IMR-90 (cell line): ENCODE results near the gene FBXO15. TPM values are rescaled to one million over a fixed set of nuclear protein-coding genes. Genes with fewer than 3 reads are reported as not detected.

ENCODE experiments used
- ATAC-seq: fragments of 200-7000 bp; cut with Tn5 transposase; 2 replicates; pipeline ENCODE4 v1.9.1; 2020; ENCODE audit warnings: low read depth, mild to moderate bottlenecking, moderate library complexity
- BruUV-seq: library from RNA; stranded (reverse); fragments of 400-500 nt; replicated peaks from 2 replicates; lab custom pipeline; 2021; lab: Mats Ljungman, UMichigan
- CTCF ChIA-PET: fragments of 300-600 bp; formaldehyde crosslinking; extraction: SDS; loops from one replicate; lab custom pipeline; 2021; ENCODE audit warnings: antibody characterized with exemption; lab: Yijun Ruan, JAX
- POLR2A ChIA-PET: fragments of 300-600 bp; sonication (Branson Sonifier 250); formaldehyde crosslinking; loops from one replicate; lab custom pipeline; 2022; ENCODE audit warnings: antibody characterized with exemption; ENCODE audit not compliant: unreplicated experiment; lab: Charles Lee
- DNase-seq: peaks from one replicate; pipeline ENCODE4 v3.0.0; 2013
- H2AFZ ChIP-seq: replicated peaks from 2 replicates; pipeline ENCODE3; 2013; ENCODE audit warnings: low read length, mild to moderate bottlenecking; ENCODE audit not compliant: poor library complexity
- H2AK5ac ChIP-seq: 2 replicates; pipeline ENCODE4 v1.6.1; 2013; ENCODE audit warnings: low read depth, low read length, inconsistent platforms
- H2AK9ac ChIP-seq: replicated peaks from 2 replicates; pipeline ENCODE3; 2013; ENCODE audit warnings: mild to moderate bottlenecking, low read depth, low read length, moderate library complexity; ENCODE audit not compliant: poor library complexity
- H2BK120ac ChIP-seq: 2 replicates; pipeline ENCODE4 v1.6.1; 2013; ENCODE audit warnings: low read depth, low read length, inconsistent platforms
- H2BK15ac ChIP-seq: 3 replicates; pipeline ENCODE4 v1.6.1; 2013; ENCODE audit warnings: low read depth, low read length, inconsistent platforms
- H2BK20ac ChIP-seq: 2 replicates; pipeline ENCODE4 v1.6.1; 2013; ENCODE audit warnings: low read depth, mild to moderate bottlenecking, inconsistent platforms, low read length, moderate library complexity
- H2BK5ac ChIP-seq: 2 replicates; pipeline ENCODE4 v1.6.1; 2013; ENCODE audit warnings: mild to moderate bottlenecking, low read depth, low read length, inconsistent platforms; ENCODE audit not compliant: poor library complexity, severe bottlenecking
- H3K14ac ChIP-seq: replicated peaks from 2 replicates; pipeline ENCODE4 v1.6.1; 2013; ENCODE audit warnings: low read depth, low read length, inconsistent platforms
- H3K18ac ChIP-seq: 2 replicates; pipeline ENCODE4 v1.6.1; 2013; ENCODE audit warnings: low read depth, low read length, control low read depth
- H3K23ac ChIP-seq: 2 replicates; pipeline ENCODE4 v1.6.1; 2013; ENCODE audit warnings: low read depth, low read length, inconsistent platforms
- H3K27ac ChIP-seq: 2 replicates; pipeline ENCODE4 v1.5.1; 2013; ENCODE audit warnings: mild to moderate bottlenecking, control low read depth, low read length; ENCODE audit not compliant: insufficient read depth
- H3K27me3 ChIP-seq: 2 replicates; pipeline ENCODE4 v1.6.1; 2013; ENCODE audit warnings: low read length; ENCODE audit not compliant: control insufficient read depth, insufficient read depth
- H3K36me3 ChIP-seq: 2 replicates; pipeline ENCODE4 v1.6.1; 2013; ENCODE audit warnings: low read length, mixed read lengths; ENCODE audit not compliant: control insufficient read depth, insufficient read depth
- H3K4ac ChIP-seq: 2 replicates; pipeline ENCODE4 v1.6.1; 2013; ENCODE audit warnings: low read depth, low read length, inconsistent platforms
- H3K4me1 ChIP-seq: 2 replicates; pipeline ENCODE4 v1.6.1; 2013; ENCODE audit warnings: low read length, mixed read lengths; ENCODE audit not compliant: control insufficient read depth, insufficient read depth
- H3K4me2 ChIP-seq: 2 replicates; pipeline ENCODE4 v1.6.1; 2013; ENCODE audit warnings: low read depth, mild to moderate bottlenecking, control low read depth, low read length, moderate library complexity
- H3K4me3 ChIP-seq: 2 replicates; pipeline ENCODE4 v1.5.1; 2013; ENCODE audit warnings: low read depth, mild to moderate bottlenecking, control low read depth, low read length, moderate library complexity; ENCODE audit not compliant: insufficient read depth
- H3K56ac ChIP-seq: 2 replicates; pipeline ENCODE4 v1.6.1; 2013; ENCODE audit warnings: low read length, inconsistent platforms; ENCODE audit not compliant: insufficient read depth; ENCODE audit errors: extremely low read depth
- H3K79me1 ChIP-seq, 2 experiments: 2 replicates each; pipeline ENCODE4 v1.6.1; 2013; ENCODE audit warnings: low read length in 2 of 2, inconsistent platforms in 1 of 2, low read depth in 1 of 2
- H3K9ac ChIP-seq: 2 replicates; pipeline ENCODE4 v1.6.1; 2013; ENCODE audit warnings: low read depth, low read length, control low read depth
- H3K9me1 ChIP-seq: 2 replicates; pipeline ENCODE4 v1.6.1; 2013; ENCODE audit warnings: low read length, inconsistent platforms; ENCODE audit not compliant: insufficient read depth
- H3K9me3 ChIP-seq: 2 replicates; pipeline ENCODE4 v1.6.1; 2013; ENCODE audit warnings: low read length; ENCODE audit not compliant: control insufficient read depth, insufficient read depth
- H4K20me1 ChIP-seq: 2 replicates; pipeline ENCODE4 v1.6.1; 2013; ENCODE audit warnings: low read length, inconsistent platforms; ENCODE audit not compliant: insufficient read depth
- H4K5ac ChIP-seq: 2 replicates; pipeline ENCODE4 v1.6.1; 2013; ENCODE audit warnings: mild to moderate bottlenecking, low read depth, low read length, control low read depth
- H4K8ac ChIP-seq, 2 experiments: 2 replicates each; pipeline ENCODE4 v1.6.1; 2013; ENCODE audit warnings: low read depth in 2 of 2, low read length in 2 of 2, control low read depth in 1 of 2, inconsistent platforms in 1 of 2
- H4K91ac ChIP-seq: 2 replicates; pipeline ENCODE4 v1.6.1; 2013; ENCODE audit warnings: low read depth, low read length, inconsistent platforms; ENCODE audit not compliant: insufficient read depth
- BHLHE40 ChIP-seq: fragments of 150-350 bp; IDR thresholded peaks from 2 replicates; pipeline ENCODE4 v1.6.1; 2016; ENCODE audit warnings: mild to moderate bottlenecking, low read depth, low read length
- CEBPB ChIP-seq: IDR thresholded peaks from 2 replicates; pipeline ENCODE4 v1.6.1; 2012; ENCODE audit warnings: low read depth, low read length, improper control_type of control experiment
- CHD1 ChIP-seq: IDR thresholded peaks from 2 replicates; pipeline ENCODE4 v1.6.1; 2012; ENCODE audit warnings: low read depth, low read length, improper control_type of control experiment
- FOS ChIP-seq: fragments of 150-350 bp; IDR thresholded peaks from 2 replicates; pipeline ENCODE4 v1.6.1; 2016; ENCODE audit warnings: low read depth, low read length
- MAFK ChIP-seq: IDR thresholded peaks from 2 replicates; pipeline ENCODE4 v1.6.1; 2012; ENCODE audit warnings: low read depth, low read length, improper control_type of control experiment
- MAZ ChIP-seq: IDR thresholded peaks from 2 replicates; pipeline ENCODE4 v1.6.1; 2012; ENCODE audit warnings: low read depth, mild to moderate bottlenecking, low read length, improper control_type of control experiment, moderate library complexity, borderline replicate concordance
- NFE2L2 ChIP-seq: fragments of 150-350 bp; IDR thresholded peaks from 2 replicates; pipeline ENCODE4 v1.6.1; 2016; ENCODE audit warnings: low read depth, mild to moderate bottlenecking, low read length
- POLR2A ChIP-seq: IDR thresholded peaks from 2 replicates; pipeline ENCODE4 v1.6.1; 2012; ENCODE audit warnings: mild to moderate bottlenecking, low read depth, low read length
- RAD21 ChIP-seq: IDR thresholded peaks from 2 replicates; pipeline ENCODE4 v1.6.1; 2012; ENCODE audit warnings: low read length, improper control_type of control experiment
- RCOR1 ChIP-seq: IDR thresholded peaks from 2 replicates; pipeline ENCODE4 v1.6.1; 2012; ENCODE audit warnings: mild to moderate bottlenecking, low read length, improper control_type of control experiment; ENCODE audit not compliant: insufficient replicate concordance
- RFX5 ChIP-seq: IDR thresholded peaks from 2 replicates; pipeline ENCODE4 v1.8.0; 2012; ENCODE audit warnings: low read depth, mild to moderate bottlenecking, low read length, moderate library complexity
- SMC3 ChIP-seq: fragments of 150-350 bp; IDR thresholded peaks from 2 replicates; pipeline ENCODE4 v1.6.1; 2016; ENCODE audit warnings: low read depth, mild to moderate bottlenecking, antibody characterized with exemption, low read length, moderate library complexity
- WGBS, 2 experiments: methylation state at CpG; one replicate each; pipeline versions ENCODE4 v1.1.5 to v1.1.7; 2013; ENCODE audit warnings: missing lambda C conversion rate in 2 of 2; ENCODE audit not compliant: insufficient read length in 1 of 2; ENCODE audit errors: extremely low coverage in 2 of 2; 5-methylcytosine and 5-hydroxymethylcytosine counted together
- dilution Hi-C: fragments of 300-500 bp; cut with HindIII; formaldehyde crosslinking; loops from one replicate; pipeline ENCODE4 v1.14.3; 2018; ENCODE audit warnings: low sequenced_read_pairs; ENCODE audit not compliant: unreplicated experiment
- in situ Hi-C: fragments of 300-500 bp; cut with MboI; formaldehyde crosslinking; loops from 3 replicates; pipeline ENCODE4 v1.14.3; 2019; ENCODE audit warnings: low sequenced_read_pairs, inconsistent platforms, mixed read lengths
- intact Hi-C: fragments of 100-400 bp; cut with micrococcal nuclease; formaldehyde crosslinking; loops from 2 replicates; pipeline ENCODE4 v1.10.0; 2022
- polyA plus RNA-seq, 3 experiments: library from polyadenylated mRNA; depleted of rRNA; stranded (reverse); fragments of >200 nt; gene quantifications; 2 replicates each; pipeline ENCODE4 v1.2.3, GENCODE V29; 2012; ENCODE audit warnings: low replicate concordance in 1 of 3
- total RNA-seq: library from RNA; depleted of rRNA; stranded (reverse); fragments of >200 nt; gene quantifications from 2 replicates; pipeline ENCODE4 v1.2.3, GENCODE V29; 2012
- TF ChIP-seq, protein P1 (sequence below): fragments of 150-350 bp; IDR thresholded peaks from 2 replicates; pipeline ENCODE4 v1.6.1; 2017; ENCODE audit warnings: mild to moderate bottlenecking, antibody characterized with exemption, low read length, low read depth
- TF ChIP-seq, protein P2 (sequence below): fragments of 150-350 bp; IDR thresholded peaks from 2 replicates; pipeline ENCODE4 v1.6.1; 2016; ENCODE audit warnings: low read depth, mild to moderate bottlenecking, low read length, moderate library complexity, borderline replicate concordance
- TF ChIP-seq, protein P3 (sequence below): conservative IDR thresholded peaks from 2 replicates; pipeline ENCODE4 v1.5.1; 2012; ENCODE audit warnings: mild to moderate bottlenecking, low read depth, low read length, improper control_type of control experiment

FBXO15 gene
- total and polyA plus RNA-seq, 2 of the 4 experiments (the other 2 are of a cell fraction), result 0.90 to 2.0 TPM

DNA sequence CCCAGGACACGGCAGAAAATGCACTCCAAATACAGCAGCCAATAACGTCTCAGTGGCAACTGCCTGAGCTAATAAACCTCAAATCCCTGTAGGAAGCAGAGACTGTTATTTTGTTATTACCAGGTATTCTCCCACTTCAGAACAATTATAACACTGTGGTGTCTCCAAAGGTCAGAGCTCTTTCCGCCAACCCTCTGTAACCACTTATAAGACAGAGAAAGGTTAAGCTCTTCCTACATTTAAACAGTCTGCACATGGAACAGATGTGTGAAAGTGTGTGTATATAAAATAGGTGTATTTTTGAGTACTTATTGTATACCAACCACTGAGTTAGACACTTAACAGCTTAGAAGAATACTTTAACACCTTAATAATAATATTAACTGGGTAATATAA, 64.1 kb downstream of the FBXO15 start:
- Histone ChIP-seq H4K20me1 (no peaks in the 10 kb centered on the region), H2BK20ac (no peak overlapping the region), H3K18ac (no peak overlapping the region), H3K9me1 (no peaks in the 10 kb centered on the region; the same call in 1 of the 2 replicates), H3K4ac (no peak overlapping the region), H3K4me2 (no peak overlapping the region), H3K56ac (no peak overlapping the region), H2AFZ (peak overlapping the region; percentile 90), H3K4me1 (peaks cover 7% of the 10 kb centered on the region), H3K4me3 (no peak overlapping the region), H3K14ac (no peak overlapping the region), H3K36me3 (no peaks in the 10 kb centered on the region), H2AK9ac (no peak overlapping the region), H3K23ac (peak overlapping the region; percentile 7; the same call in 1 of the 2 replicates), H2AK5ac (no peak overlapping the region), H3K27me3 (peaks cover 5% of the 10 kb centered on the region), H3K79me1 (no peaks in the 10 kb centered on the region), H4K8ac (peak overlapping the region; percentile 77 to 96; a peak in 2 of 4 replicates), H3K9ac (no peak overlapping the region), H2BK120ac (no peak overlapping the region), H3K9me3 (peaks cover 2% of the 10 kb centered on the region; the same call in 1 of the 2 replicates), H2BK15ac (no peak overlapping the region), H4K91ac (no peak overlapping the region), H4K5ac (peak overlapping the region; percentile 68), H3K27ac (no peak overlapping the region), H2BK5ac (no peak overlapping the region)
- intact Hi-C loops (no loop called here), in situ Hi-C loops (no loop called here), dilution Hi-C loops (no loop called here)
- ChIA-PET POLR2A (no interaction called here), CTCF (interaction anchor here (0.9 to 1.9 kb wide), 7 partner anchors 10 to 259 kb away, joined by 3 to 14 read pairs (median 7); no protein-coding TSS in a partner anchor)
- no peak for DNase-seq
- TF ChIP-seq CHD1 (no peak), NFE2L2 (no peak), MAFK (no peak), RCOR1 (no peak), SMC3 (no peak), CEBPB (no peak), RFX5 (no peak), MAZ (no peak), FOS (no peak), BHLHE40 (no peak), POLR2A (no peak), RAD21 (no peak)
- TF ChIP-seq, protein P1, sequence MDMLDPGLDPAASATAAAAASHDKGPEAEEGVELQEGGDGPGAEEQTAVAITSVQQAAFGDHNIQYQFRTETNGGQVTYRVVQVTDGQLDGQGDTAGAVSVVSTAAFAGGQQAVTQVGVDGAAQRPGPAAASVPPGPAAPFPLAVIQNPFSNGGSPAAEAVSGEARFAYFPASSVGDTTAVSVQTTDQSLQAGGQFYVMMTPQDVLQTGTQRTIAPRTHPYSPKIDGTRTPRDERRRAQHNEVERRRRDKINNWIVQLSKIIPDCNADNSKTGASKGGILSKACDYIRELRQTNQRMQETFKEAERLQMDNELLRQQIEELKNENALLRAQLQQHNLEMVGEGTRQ, result no peak
- TF ChIP-seq, protein P2, sequence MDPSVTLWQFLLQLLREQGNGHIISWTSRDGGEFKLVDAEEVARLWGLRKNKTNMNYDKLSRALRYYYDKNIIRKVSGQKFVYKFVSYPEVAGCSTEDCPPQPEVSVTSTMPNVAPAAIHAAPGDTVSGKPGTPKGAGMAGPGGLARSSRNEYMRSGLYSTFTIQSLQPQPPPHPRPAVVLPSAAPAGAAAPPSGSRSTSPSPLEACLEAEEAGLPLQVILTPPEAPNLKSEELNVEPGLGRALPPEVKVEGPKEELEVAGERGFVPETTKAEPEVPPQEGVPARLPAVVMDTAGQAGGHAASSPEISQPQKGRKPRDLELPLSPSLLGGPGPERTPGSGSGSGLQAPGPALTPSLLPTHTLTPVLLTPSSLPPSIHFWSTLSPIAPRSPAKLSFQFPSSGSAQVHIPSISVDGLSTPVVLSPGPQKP, result no peak
- TF ChIP-seq, protein P3, sequence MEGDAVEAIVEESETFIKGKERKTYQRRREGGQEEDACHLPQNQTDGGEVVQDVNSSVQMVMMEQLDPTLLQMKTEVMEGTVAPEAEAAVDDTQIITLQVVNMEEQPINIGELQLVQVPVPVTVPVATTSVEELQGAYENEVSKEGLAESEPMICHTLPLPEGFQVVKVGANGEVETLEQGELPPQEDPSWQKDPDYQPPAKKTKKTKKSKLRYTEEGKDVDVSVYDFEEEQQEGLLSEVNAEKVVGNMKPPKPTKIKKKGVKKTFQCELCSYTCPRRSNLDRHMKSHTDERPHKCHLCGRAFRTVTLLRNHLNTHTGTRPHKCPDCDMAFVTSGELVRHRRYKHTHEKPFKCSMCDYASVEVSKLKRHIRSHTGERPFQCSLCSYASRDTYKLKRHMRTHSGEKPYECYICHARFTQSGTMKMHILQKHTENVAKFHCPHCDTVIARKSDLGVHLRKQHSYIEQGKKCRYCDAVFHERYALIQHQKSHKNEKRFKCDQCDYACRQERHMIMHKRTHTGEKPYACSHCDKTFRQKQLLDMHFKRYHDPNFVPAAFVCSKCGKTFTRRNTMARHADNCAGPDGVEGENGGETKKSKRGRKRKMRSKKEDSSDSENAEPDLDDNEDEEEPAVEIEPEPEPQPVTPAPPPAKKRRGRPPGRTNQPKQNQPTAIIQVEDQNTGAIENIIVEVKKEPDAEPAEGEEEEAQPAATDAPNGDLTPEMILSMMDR, result no peak
- BruUV-seq, result no TSS peak
- no CpG with 5 or more reads among the region's 3 CpGs for WGBS, 2 experiments
- no peak for ATAC-seq
